ENCODE measurements around the gene PRAMEF10. TPM values are rescaled to one million over a fixed set of nuclear protein-coding genes. Genes with fewer than 3 reads are reported as not detected.
"Not testable (repeated sequence)": the region's sequence is repeated elsewhere in the genome, so short reads cannot be mapped to it uniquely, and the experiment has no call there.

The PRAMEF10 gene
- not detected in 2 replicates for polyA plus RNA-seq (2014; cell fraction: cytosol; rRNA removed)
- not detected in 2 replicates for polyA plus RNA-seq (2014; cell fraction: nucleus; rRNA removed)

- DNase-seq (ENCODE audit: low spot score), result not testable (repeated sequence)
These were observed at the start of gene PRAMEF10 for GRCh38 chr1:12898170-12898569. TSS of gene PRAMEF10 (minus strand) at chr1:12898270. CDS start at chr1:12895847, 2,423 bp downstream.

- DNase-seq (ENCODE audit: low spot score), result not testable (repeated sequence)
These were observed 49.4 kb upstream of the PRAMEF10 start, which contains the start of gene PRAMEF6 for GRCh38 chr1:12947480-12947879. TSS of gene PRAMEF6 (minus strand) at chr1:12947580. CDS start at chr1:12942518, 5,062 bp downstream.

- DNase-seq (ENCODE audit: low spot score), result not testable (repeated sequence)
These were observed 26.3 kb upstream of the PRAMEF10 start for GRCh38 chr1:12924368-12924767.

GRCh38 chr1:12921749-12922148 lies 23.7 kb upstream of the PRAMEF10 start:
- not testable (repeated sequence) for DNase-seq (ENCODE audit: low spot score)

- DNase-seq (ENCODE audit: low spot score), result not testable (repeated sequence)
These were observed 18.2 kb upstream of the PRAMEF10 start, which contains the start of gene PRAMEF7 for GRCh38 chr1:12916310-12916709. TSS of gene PRAMEF7 (plus strand) at chr1:12916610. CDS start at chr1:12917693, 1,083 bp downstream.

GRCh38 chr1:12903793-12904572 lies 5.9 kb upstream of the PRAMEF10 start:
- not testable (repeated sequence) for DNase-seq (ENCODE audit: low spot score)

- not testable (repeated sequence) for DNase-seq (ENCODE audit: low spot score)
These were observed 1.1 kb upstream of the PRAMEF10 start for GRCh38 chr1:12899186-12899585.

- not testable (repeated sequence) for DNase-seq (ENCODE audit: low spot score)
These were observed 12.0 kb downstream of the PRAMEF10 start, which contains the start of gene PRAMEF4 for GRCh38 chr1:12886101-12886500. TSS of gene PRAMEF4 (minus strand) at chr1:12886201. CDS start at chr1:12883394, 2,807 bp downstream.

GRCh38 chr1:12878453-12878852 lies 19.6 kb downstream of the PRAMEF10 start:
- not testable (repeated sequence) for DNase-seq (ENCODE audit: low spot score)

GRCh38 chr1:12863131-12863880 lies 34.8 kb downstream of the PRAMEF10 start:
- DNase-seq (ENCODE audit: low spot score), result not testable (repeated sequence)

GRCh38 chr1:12856786-12857185 lies 41.3 kb downstream of the PRAMEF10 start, which contains the start of gene PRAMEF2:
TSS of gene PRAMEF2 (plus strand) at chr1:12857086. CDS start at chr1:12859010, 1,924 bp downstream.
- not testable (repeated sequence) for DNase-seq (ENCODE audit: low spot score)

- DNase-seq (ENCODE audit: low spot score), result no peak
These were observed 46.3 kb downstream of the PRAMEF10 start for GRCh38 chr1:12851779-12852178.

- not testable (repeated sequence) for DNase-seq (ENCODE audit: low spot score)
These were observed 49.5 kb downstream of the PRAMEF10 start, which contains the start of gene HNRNPCL1 for GRCh38 chr1:12848620-12849019. TSS of gene HNRNPCL1 (minus strand) at chr1:12848720. CDS start at chr1:12848289, 431 bp downstream.

Small RNA genes within 50 kb of the gene (small RNA-seq; reads per million reads assigned to genes)
- gene RNU6-1072P, result 0 reads per million in 2 experiments
